HL-60 (cell line): ENCODE data around the gene KLRC3.
A peak's percentile ranks its signal among the peaks of the same experiment; 100 is the strongest.
"Not testable (repeated sequence)": the region's sequence is repeated elsewhere in the genome, so short reads cannot be mapped to it uniquely, and the experiment has no call there.

ENCODE experiments used
- DNase-seq, 2 experiments: peaks; one replicate each; pipeline ENCODE4 v3.0.0-alpha.2; 2010 to 2020; ENCODE audit warnings: low read depth in 1 of 2, low spot score in 1 of 2
- H3K27ac ChIP-seq: fragments of 250-450 bp; sonication (Bioruptor Pico); replicated peaks from 2 replicates; pipeline ENCODE4 v1.5.1; 2020; ENCODE audit warnings: mild to moderate bottlenecking, moderate library complexity
- H3K27me3 ChIP-seq: fragments of 250-450 bp; sonication (Bioruptor Pico); 2 replicates; pipeline ENCODE4 v1.5.1; 2021; ENCODE audit warnings: mild to moderate bottlenecking, moderate library complexity; ENCODE audit not compliant: insufficient read depth, poor library complexity, severe bottlenecking
- H3K4me3 ChIP-seq: replicated peaks from 2 replicates; pipeline ENCODE4 v1.5.1; 2011; ENCODE audit warnings: mild to moderate bottlenecking, control low read depth, low read length; ENCODE audit not compliant: insufficient read depth
- GABPA ChIP-seq: IDR thresholded peaks from 2 replicates; pipeline ENCODE4 v1.6.1; 2012; ENCODE audit warnings: low read depth
- POLR2AphosphoS5 ChIP-seq: IDR thresholded peaks from 2 replicates; pipeline ENCODE4 v1.6.1; 2012; ENCODE audit warnings: low read depth
- REST ChIP-seq: IDR thresholded peaks from 2 replicates; pipeline ENCODE4 v1.6.1; 2012; ENCODE audit warnings: low read depth; ENCODE audit not compliant: insufficient replicate concordance
- SPI1 ChIP-seq: IDR thresholded peaks from 2 replicates; pipeline ENCODE4 v1.6.1; 2012; ENCODE audit warnings: low read depth, mild to moderate bottlenecking, borderline replicate concordance
- TF ChIP-seq, protein P1 (sequence below): IDR thresholded peaks from one replicate; pipeline ENCODE4 v1.5.1; 2011; ENCODE audit warnings: low read length, control low read depth, inconsistent platforms; ENCODE audit not compliant: insufficient read depth

KLRC3 gene

GRCh38 chr12:10453156-10453555, 32.8 kb upstream of the KLRC3 start, which contains the start of gene KLRC1:
Gene KLRC1, minus strand, starts transcription at chr12:10453377. Its CDS starts 2,221 bp downstream, at chr12:10451156.
- no peaks in the 10 kb centered on the region for H3K27me3 ChIP-seq
- no peak for DNase-seq
- no peak within 1 kb of the TSS for H3K27ac ChIP-seq
- no peak within 1 kb of the TSS for H3K4me3 ChIP-seq
- TF ChIP-seq POLR2AphosphoS5 (no peak), SPI1 (no peak), GABPA (no peak), REST (no peak)
- TF ChIP-seq, protein P1, sequence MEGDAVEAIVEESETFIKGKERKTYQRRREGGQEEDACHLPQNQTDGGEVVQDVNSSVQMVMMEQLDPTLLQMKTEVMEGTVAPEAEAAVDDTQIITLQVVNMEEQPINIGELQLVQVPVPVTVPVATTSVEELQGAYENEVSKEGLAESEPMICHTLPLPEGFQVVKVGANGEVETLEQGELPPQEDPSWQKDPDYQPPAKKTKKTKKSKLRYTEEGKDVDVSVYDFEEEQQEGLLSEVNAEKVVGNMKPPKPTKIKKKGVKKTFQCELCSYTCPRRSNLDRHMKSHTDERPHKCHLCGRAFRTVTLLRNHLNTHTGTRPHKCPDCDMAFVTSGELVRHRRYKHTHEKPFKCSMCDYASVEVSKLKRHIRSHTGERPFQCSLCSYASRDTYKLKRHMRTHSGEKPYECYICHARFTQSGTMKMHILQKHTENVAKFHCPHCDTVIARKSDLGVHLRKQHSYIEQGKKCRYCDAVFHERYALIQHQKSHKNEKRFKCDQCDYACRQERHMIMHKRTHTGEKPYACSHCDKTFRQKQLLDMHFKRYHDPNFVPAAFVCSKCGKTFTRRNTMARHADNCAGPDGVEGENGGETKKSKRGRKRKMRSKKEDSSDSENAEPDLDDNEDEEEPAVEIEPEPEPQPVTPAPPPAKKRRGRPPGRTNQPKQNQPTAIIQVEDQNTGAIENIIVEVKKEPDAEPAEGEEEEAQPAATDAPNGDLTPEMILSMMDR = no peak

GRCh38 chr12:10448236-10448635, 27.8 kb upstream of the KLRC3 start:
- no peak overlapping the region for H3K4me3 ChIP-seq
- TF ChIP-seq, protein P1 = no peak
- TF ChIP-seq GABPA (no peak), REST (no peak)
- H3K27ac ChIP-seq = no peak overlapping the region
- DNase-seq = no peak
- no peaks in the 10 kb centered on the region for H3K27me3 ChIP-seq

DNA sequence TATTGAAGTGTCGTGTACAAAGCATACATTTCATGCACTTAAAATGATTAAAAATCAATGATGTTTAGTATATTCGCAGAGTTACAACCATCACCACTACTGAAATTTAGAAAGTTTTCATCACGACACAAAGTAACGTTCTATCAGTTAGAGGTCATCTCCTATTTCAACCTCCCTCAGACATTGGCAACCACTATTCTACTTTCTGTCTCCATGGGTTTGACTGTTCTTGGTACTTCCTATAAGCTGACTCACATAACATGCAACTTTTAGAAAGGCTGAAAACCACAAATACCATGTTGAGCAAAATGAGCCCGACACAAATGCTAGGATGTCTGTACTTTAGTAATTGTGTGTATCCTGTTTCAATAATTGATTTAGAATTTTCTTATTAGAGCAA, 25.7 kb upstream of the KLRC3 start:
- not testable (repeated sequence) for H3K27ac ChIP-seq, H3K27me3 ChIP-seq, H3K4me3 ChIP-seq, DNase-seq

DNA sequence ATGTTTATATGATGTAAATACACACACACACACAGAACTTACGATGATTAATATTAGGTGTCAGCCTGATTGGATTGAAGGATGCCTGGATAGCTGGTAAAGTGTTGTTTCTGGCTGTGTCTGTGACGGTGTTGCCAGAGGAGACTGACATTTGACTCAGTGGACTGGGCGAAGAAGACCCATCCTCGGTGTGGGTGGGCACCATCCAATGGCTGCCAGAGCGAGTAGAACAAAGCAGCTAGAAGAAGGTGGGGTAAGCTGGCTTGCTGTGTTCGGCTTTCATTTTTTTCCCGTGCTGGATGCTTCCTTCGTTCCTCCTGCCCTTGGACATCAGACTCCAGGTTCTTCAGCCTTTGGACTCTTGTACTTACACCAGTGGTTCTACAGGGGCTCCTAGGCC, 20.7 kb upstream of the KLRC3 start:
- DNase-seq, H3K27me3 ChIP-seq, H3K4me3 ChIP-seq, H3K27ac ChIP-seq: not testable (repeated sequence)

DNA sequence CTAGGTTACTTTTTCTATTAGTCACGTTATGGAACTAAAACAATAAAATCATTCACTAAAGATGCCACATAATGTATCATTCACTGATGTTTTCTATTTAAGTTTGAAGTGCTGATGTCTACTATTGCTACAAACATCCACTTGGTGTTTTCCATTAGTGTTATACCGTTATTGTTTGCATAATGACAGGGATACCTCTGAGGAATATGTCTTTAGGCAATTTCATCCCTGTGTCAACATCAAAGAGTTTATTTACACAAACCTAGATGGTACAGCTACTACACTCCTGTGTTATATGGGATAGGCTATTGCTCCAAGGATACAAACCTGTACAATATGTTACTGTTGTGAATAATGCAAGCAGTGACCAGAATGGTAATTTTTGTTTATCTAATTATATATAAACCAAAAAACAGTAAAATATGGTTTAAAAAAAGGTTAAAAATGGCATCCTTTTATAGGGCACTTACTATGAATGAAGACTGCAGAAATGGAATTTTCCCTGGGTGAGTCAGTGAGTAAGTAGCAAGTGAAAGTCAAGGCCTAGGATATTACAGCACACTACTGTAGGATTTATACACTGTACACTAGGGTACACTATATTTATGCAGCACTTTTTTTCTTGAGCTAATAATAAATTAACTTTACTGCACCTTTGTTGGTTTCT, 19.3 kb upstream of the KLRC3 start:
- DNase-seq, H3K4me3 ChIP-seq, H3K27ac ChIP-seq, H3K27me3 ChIP-seq: not testable (repeated sequence)

DNA sequence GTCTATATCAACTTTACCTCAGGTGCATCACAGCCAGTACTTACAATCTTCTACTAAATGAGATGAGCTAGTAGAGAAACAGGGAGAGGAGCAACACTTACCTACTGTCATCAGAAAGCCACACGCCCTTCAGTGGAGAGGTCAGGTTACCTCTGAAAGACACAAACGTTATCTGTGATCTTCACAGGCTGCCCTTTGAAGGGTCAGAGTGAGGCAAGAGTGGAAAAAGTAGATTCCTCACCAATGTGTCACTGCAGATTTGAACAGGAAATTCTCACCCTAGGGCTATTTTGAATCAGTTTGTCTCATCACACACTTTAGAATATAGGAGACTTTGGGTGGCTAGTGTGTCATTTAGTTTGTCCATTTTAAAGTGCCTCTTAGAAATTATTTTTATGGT, 17.2 kb upstream of the KLRC3 start:
- not testable (repeated sequence) for DNase-seq, H3K27ac ChIP-seq

GRCh38 chr12:10435816-10436215, 15.4 kb upstream of the KLRC3 start, which contains the start of gene KLRC2:
Gene KLRC2, minus strand, starts transcription at chr12:10436010. Its CDS starts 24 bp downstream, at chr12:10435986.
- DNase-seq = peak in 1 of 2 experiments; percentile 50
- H3K4me3 ChIP-seq, H3K27ac ChIP-seq: not testable (repeated sequence)

More for the DNA sequence above, 17.2 kb upstream of the KLRC3 start:
- not testable (repeated sequence) for H3K27me3 ChIP-seq, H3K4me3 ChIP-seq

GRCh38 chr12:10430623-10431022, 10.2 kb upstream of the KLRC3 start:
- DNase-seq, H3K27me3 ChIP-seq, H3K27ac ChIP-seq: not testable (repeated sequence)

More at GRCh38 chr12:10435816-10436215, 15.4 kb upstream of the KLRC3 start, which contains the start of gene KLRC2:
- not testable (repeated sequence) for H3K27me3 ChIP-seq

DNA sequence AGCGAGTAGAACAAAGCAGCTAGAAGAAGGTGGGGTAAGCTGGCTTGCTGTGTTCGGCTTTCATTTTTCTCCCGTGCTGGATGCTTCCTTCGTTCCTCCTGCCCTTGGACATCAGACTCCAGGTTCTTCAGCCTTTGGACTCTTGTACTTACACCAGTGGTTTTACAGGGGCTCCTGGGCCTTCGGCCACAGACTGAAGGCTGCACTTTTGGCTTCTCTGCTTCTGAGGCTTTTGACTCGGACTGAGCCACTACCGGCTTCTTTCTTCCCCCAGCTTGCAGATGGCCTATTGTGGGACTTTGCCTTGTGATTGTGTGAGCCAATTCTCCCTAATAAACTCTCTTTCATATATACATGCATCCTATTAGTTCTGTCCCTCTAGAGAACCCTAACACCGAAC, 5.5 kb upstream of the KLRC3 start:
- DNase-seq, H3K27me3 ChIP-seq, H3K27ac ChIP-seq, H3K4me3 ChIP-seq: not testable (repeated sequence)

More at GRCh38 chr12:10430623-10431022, 10.2 kb upstream of the KLRC3 start:
- H3K4me3 ChIP-seq = not testable (repeated sequence)
